ENCODE results near the gene BYSL.

DNA sequence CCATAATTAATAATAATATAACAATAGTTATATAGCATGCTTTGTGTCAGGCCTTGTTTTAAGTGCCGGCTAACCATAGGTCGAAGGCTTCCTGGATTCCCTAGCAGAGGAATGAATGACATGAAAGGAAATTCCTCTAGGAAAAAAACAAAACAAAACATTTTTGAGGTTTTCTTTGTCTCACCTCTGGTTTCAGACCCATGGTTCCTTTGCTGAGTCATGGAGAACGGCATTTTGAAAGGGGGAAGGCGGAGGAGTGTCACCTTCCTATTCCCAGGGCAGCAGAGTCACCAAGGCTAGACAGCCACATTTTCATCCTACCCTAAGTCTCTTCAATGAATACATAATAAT is 45.6 kb downstream of the BYSL start:
- TF ChIP-seq, protein P1, sequence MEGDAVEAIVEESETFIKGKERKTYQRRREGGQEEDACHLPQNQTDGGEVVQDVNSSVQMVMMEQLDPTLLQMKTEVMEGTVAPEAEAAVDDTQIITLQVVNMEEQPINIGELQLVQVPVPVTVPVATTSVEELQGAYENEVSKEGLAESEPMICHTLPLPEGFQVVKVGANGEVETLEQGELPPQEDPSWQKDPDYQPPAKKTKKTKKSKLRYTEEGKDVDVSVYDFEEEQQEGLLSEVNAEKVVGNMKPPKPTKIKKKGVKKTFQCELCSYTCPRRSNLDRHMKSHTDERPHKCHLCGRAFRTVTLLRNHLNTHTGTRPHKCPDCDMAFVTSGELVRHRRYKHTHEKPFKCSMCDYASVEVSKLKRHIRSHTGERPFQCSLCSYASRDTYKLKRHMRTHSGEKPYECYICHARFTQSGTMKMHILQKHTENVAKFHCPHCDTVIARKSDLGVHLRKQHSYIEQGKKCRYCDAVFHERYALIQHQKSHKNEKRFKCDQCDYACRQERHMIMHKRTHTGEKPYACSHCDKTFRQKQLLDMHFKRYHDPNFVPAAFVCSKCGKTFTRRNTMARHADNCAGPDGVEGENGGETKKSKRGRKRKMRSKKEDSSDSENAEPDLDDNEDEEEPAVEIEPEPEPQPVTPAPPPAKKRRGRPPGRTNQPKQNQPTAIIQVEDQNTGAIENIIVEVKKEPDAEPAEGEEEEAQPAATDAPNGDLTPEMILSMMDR (IDR thresholded peaks at IDR 0.05) = no peak
- no peak for TF ChIP-seq POLR2A (IDR thresholded peaks at IDR 0.05)

Data from thyroid gland (tissue), 4 donors.